HepG2 (cell line): ENCODE data around the gene EEIG1. TPM values are rescaled to one million over a fixed set of nuclear protein-coding genes. Genes with fewer than 3 reads are reported as not detected.

Source experiments
- AGO1 ChIP-seq: fragments of 200-400 bp; formaldehyde crosslinking; IDR thresholded peaks from 2 replicates; pipeline ENCODE4 v1.6.1; 2017; ENCODE audit warnings: mild to moderate bottlenecking, low read depth, low read length, moderate library complexity; ENCODE audit not compliant: poor library complexity, severe bottlenecking
- FOXA1 ChIP-seq, 2 experiments: fragments of 450-650 bp in 1 of 2; sonication (generic) in 1 of 2; formaldehyde crosslinking in 1 of 2; IDR thresholded peaks; 2 replicates each; pipeline versions ENCODE4 v1.4.0 to v1.6.1; 2016 to 2020; ENCODE audit warnings: missing genetic modification reagents in 1 of 2
- HOXA7 ChIP-seq: sonication (generic); formaldehyde crosslinking; IDR thresholded peaks from 2 replicates; pipeline ENCODE4 v1.8.1; 2022; ENCODE audit warnings: mild to moderate bottlenecking, missing genetic modification reagents, moderate library complexity
- KAT7 ChIP-seq: IDR thresholded peaks from 2 replicates; pipeline ENCODE4 v1.6.1; 2018; ENCODE audit warnings: borderline replicate concordance, missing compliant biosample characterization
- PAF1 ChIP-seq: IDR thresholded peaks from 2 replicates; pipeline ENCODE4 v1.6.1; 2016; ENCODE audit warnings: missing genetic modification reagents, missing compliant biosample characterization
- TOE1 ChIP-seq: sonication (generic); formaldehyde crosslinking; IDR thresholded peaks from 2 replicates; pipeline ENCODE4 v1.4.0; 2020; ENCODE audit warnings: mild to moderate bottlenecking, missing genetic modification reagents
- ZFP90 ChIP-seq: sonication (generic); formaldehyde crosslinking; IDR thresholded peaks from 2 replicates; pipeline ENCODE4 v1.8.0; 2022; ENCODE audit warnings: missing genetic modification reagents, mild to moderate bottlenecking, inconsistent platforms, borderline replicate concordance
- ZKSCAN5 ChIP-seq: sonication (generic); formaldehyde crosslinking; IDR thresholded peaks from 2 replicates; pipeline ENCODE4 v1.5.1; 2020; ENCODE audit warnings: mild to moderate bottlenecking, missing genetic modification reagents
- ZNF234 ChIP-seq: sonication (generic); formaldehyde crosslinking; conservative IDR thresholded peaks from 2 replicates; pipeline ENCODE4 v1.5.1; 2020; ENCODE audit warnings: mild to moderate bottlenecking, missing genetic modification reagents
- ZNF44 ChIP-seq: sonication (generic); formaldehyde crosslinking; IDR thresholded peaks from 2 replicates; pipeline ENCODE4 v1.5.1; 2020; ENCODE audit warnings: mild to moderate bottlenecking, missing genetic modification reagents
- ZNF441 ChIP-seq: sonication (generic); formaldehyde crosslinking; IDR thresholded peaks from 2 replicates; pipeline ENCODE4 v1.7.0; 2021; ENCODE audit warnings: missing genetic modification reagents, borderline replicate concordance
- ZNF468 ChIP-seq: sonication (generic); formaldehyde crosslinking; IDR thresholded peaks from 2 replicates; pipeline ENCODE4 v1.8.0; 2022; ENCODE audit warnings: mild to moderate bottlenecking, moderate library complexity, missing genetic modification reagents
- ZNF678 ChIP-seq: sonication (generic); formaldehyde crosslinking; IDR thresholded peaks from 2 replicates; pipeline ENCODE4 v1.4.0; 2020; ENCODE audit warnings: mild to moderate bottlenecking, missing genetic modification reagents
- polyA plus RNA-seq, 8 experiments: library from polyadenylated mRNA; depleted of rRNA in 3 of 8; stranded (reverse) in 7 of 8; unstranded in 1 of 8; fragments of >200 nt; fragmentation: Illumina TruSeq in 4 of 8; extraction: Trizol in 4 of 8; gene quantifications; 2 replicates each; pipeline versions ENCODE4 v1.2.1 to v1.2.3, GENCODE V29; 2011 to 2016; ENCODE audit warnings: low read depth in 4 of 8, missing spikeins in 1 of 8, mixed read lengths in 1 of 8; ENCODE audit not compliant: insufficient read depth in 1 of 8
- total RNA-seq, 5 experiments: library from RNA; depleted of rRNA; stranded (reverse); fragments of >200 nt; fragmentation: Illumina TruSeq; extraction: Trizol; gene quantifications; 2 replicates each; pipeline ENCODE4 v1.2.3, GENCODE V29; 2016; ENCODE audit warnings: low read depth in 1 of 5
- TF ChIP-seq, protein P1 (sequence below): sonication (generic); formaldehyde crosslinking; IDR thresholded peaks from 2 replicates; pipeline ENCODE4 v1.4.0; 2020; ENCODE audit warnings: mild to moderate bottlenecking, missing genetic modification reagents
- TF ChIP-seq, protein P2 (sequence below): sonication (generic); formaldehyde crosslinking; IDR thresholded peaks from 2 replicates; pipeline ENCODE4 v1.4.0; 2020; ENCODE audit warnings: mild to moderate bottlenecking, missing genetic modification reagents
- TF ChIP-seq, protein P3 (sequence below): sonication (generic); formaldehyde crosslinking; IDR thresholded peaks from 2 replicates; pipeline ENCODE4 v1.4.0; 2020; ENCODE audit warnings: missing genetic modification reagents, borderline replicate concordance
- TF ChIP-seq, protein P4 (sequence below): sonication (generic); formaldehyde crosslinking; IDR thresholded peaks from 2 replicates; pipeline ENCODE4 v1.4.0; 2020; ENCODE audit warnings: missing genetic modification reagents, mild to moderate bottlenecking, borderline replicate concordance

Gene EEIG1
- total and polyA plus RNA-seq, 2 of the 13 experiments (the other 11 are each of a cell fraction or from before 2014, with no cell fraction given), result 16.6 to 25.2 TPM

DNA sequence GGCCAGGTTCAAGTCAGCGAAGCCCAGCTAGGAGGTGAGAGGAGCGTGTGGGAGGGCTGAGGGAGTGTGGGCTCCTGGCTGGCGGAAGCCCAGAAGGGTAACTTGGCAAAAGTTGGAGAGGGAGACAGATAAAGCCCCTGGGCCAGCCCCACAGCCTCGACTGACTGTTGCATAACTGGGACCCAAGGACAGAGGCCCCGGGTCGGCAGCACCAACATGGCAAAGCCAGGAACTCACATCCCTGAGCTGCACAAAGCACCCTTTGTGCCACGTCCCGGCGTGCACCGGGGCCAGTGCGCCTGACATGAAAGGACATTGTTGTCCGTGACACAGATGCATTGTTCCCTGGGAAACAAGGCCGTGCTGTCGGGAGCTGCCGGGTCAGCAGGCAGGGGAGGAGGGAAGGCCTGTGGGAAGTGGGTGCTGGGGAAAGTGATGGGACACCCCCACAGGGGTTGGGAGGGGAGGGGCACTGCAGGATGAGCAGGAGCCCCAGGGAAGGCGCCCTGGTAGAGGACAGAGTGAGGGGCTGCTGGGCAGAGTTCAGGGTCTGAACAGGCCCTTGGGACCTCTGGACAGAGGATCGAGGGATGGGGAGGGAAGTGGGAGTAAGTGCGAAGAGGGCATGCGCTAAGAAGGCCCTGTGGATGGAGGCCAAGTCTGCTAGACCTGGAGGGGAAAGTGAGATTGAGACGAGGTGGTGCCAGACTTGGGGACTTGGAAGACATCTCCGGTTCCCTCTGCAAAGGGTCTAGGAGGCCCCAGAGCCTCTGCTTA is 30.1 kb downstream of the EEIG1 start (continued):
- TF ChIP-seq, protein P1, sequence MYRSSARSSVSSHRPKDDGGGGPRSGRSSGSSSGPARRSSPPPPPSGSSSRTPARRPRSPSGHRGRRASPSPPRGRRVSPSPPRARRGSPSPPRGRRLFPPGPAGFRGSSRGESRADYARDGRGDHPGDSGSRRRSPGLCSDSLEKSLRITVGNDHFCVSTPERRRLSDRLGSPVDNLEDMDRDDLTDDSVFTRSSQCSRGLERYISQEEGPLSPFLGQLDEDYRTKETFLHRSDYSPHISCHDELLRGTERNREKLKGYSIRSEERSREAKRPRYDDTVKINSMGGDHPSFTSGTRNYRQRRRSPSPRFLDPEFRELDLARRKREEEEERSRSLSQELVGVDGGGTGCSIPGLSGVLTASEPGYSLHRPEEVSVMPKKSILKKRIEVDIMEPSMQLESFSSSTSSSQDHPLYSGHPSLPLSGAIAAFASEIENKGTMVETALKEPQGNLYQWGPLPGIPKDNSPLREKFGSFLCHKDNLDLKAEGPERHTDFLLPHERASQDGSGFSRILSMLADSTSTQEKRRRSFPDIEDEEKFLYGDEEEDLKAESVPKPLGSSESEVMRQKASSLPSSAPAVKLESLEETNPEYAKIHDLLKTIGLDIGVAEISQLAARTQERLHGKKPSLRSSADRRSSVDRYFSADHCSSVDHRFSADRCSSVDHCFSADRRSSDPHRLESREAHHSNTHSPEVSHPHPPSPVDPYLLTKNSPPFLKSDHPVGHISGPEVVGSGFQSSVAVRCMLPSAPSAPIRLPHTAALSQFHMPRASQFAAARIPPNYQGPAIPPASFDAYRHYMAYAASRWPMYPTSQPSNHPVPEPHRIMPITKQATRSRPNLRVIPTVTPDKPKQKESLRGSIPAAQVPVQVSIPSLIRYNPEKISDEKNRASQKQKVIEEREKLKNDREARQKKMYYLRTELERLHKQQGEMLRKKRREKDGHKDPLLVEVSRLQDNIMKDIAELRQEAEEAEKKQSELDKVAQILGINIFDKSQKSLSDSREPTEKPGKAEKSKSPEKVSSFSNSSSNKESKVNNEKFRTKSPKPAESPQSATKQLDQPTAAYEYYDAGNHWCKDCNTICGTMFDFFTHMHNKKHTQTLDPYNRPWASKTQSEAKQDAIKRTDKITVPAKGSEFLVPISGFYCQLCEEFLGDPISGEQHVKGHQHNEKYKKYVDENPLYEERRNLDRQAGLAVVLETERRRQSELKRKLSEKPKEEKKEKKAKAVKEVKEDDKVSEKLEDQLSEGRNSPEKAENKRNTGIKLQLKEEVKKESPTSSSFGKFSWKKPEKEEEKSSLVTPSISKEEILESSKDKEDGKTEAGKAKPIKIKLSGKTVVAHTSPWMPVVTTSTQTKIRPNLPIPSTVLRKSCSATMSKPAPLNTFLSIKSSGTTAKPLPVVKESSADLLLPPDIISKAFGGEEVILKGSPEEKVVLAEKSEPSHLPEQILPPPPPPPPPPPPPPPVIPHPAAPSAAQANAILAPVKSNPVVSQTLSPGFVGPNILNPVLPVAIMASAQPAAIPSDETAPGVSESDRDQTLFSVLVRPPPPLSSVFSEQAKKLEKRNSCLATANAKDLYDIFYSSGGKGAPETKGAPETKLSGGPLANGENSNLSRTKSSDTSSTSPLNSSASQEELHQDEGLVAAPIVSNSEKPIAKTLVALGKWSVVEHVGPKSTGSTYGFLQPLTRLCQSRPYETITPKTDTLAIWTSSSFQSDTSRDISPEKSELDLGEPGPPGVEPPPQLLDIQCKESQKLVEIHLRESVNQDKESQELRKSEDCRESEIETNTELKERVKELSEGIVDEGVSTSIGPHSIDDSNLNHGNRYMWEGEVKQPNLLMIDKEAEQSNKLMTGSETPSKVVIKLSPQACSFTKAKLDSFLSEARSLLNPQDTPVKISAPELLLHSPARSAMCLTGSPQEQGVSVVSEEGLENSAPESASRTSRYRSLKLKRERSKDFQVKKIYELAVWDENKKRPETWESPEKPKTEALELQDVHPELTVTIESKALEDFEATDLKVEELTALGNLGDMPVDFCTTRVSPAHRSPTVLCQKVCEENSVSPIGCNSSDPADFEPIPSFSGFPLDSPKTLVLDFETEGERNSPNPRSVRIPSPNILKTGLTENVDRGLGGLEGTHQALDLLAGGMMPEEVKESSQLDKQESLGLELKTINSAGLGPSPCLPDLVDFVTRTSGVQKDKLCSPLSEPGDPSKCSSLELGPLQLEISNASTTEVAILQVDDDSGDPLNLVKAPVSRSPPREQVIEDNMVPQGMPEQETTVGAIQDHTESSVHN (CRISPR knock-in tag), result 0 out of 2 replicates have a peak, but pooled peaks have one; percentile 49
- TF ChIP-seq ZNF441 (CRISPR knock-in tag) (no peak), FOXA1 (IDR thresholded peaks at IDR 0.05) (no peak), FOXA1 (CRISPR knock-in tag; IDR thresholded peaks at IDR 0.05) (peak; percentile 72), TOE1 (CRISPR knock-in tag) (no peak), ZNF678 (no peak), ZNF468 (no peak), PAF1 (no peak), ZNF44 (CRISPR knock-in tag) (no peak), AGO1 (no peak), KAT7 (CRISPR knock-in tag) (no peak), HOXA7 (CRISPR knock-in tag) (no peak), ZKSCAN5 (CRISPR knock-in tag) (peak; percentile 80), ZFP90 (CRISPR knock-in tag) (peak; percentile 75; the same call in 1 of the 2 replicates), ZNF234 (CRISPR knock-in tag) (no peak)
- TF ChIP-seq, protein P2, sequence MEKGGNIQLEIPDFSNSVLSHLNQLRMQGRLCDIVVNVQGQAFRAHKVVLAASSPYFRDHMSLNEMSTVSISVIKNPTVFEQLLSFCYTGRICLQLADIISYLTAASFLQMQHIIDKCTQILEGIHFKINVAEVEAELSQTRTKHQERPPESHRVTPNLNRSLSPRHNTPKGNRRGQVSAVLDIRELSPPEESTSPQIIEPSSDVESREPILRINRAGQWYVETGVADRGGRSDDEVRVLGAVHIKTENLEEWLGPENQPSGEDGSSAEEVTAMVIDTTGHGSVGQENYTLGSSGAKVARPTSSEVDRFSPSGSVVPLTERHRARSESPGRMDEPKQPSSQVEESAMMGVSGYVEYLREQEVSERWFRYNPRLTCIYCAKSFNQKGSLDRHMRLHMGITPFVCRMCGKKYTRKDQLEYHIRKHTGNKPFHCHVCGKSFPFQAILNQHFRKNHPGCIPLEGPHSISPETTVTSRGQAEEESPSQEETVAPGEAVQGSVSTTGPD, result peak; percentile 100
- TF ChIP-seq, protein P3, sequence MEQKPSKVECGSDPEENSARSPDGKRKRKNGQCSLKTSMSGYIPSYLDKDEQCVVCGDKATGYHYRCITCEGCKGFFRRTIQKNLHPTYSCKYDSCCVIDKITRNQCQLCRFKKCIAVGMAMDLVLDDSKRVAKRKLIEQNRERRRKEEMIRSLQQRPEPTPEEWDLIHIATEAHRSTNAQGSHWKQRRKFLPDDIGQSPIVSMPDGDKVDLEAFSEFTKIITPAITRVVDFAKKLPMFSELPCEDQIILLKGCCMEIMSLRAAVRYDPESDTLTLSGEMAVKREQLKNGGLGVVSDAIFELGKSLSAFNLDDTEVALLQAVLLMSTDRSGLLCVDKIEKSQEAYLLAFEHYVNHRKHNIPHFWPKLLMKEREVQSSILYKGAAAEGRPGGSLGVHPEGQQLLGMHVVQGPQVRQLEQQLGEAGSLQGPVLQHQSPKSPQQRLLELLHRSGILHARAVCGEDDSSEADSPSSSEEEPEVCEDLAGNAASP (CRISPR knock-in tag), result peak; percentile 89
- TF ChIP-seq, protein P4, sequence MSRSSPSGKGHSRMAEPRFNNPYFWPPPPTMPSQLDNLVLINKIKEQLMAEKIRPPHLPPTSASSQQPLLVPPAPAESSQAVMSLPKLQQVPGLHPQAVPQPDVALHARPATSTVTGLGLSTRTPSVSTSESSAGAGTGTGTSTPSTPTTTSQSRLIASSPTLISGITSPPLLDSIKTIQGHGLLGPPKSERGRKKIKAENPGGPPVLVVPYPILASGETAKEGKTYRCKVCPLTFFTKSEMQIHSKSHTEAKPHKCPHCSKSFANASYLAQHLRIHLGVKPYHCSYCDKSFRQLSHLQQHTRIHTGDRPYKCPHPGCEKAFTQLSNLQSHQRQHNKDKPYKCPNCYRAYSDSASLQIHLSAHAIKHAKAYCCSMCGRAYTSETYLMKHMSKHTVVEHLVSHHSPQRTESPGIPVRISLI (CRISPR knock-in tag), result no peak
